Measurements from ENCODE around the gene ENTREP1. TPM values are rescaled to one million over a fixed set of nuclear protein-coding genes. Genes with fewer than 3 reads are reported as not detected.

The ENTREP1 gene
- total RNA-seq, 4 donors from 2014 or later = 2.2 to 23.2 (median 9.0) TPM

GRCh38 chr9:69357821-69358220 is 32.8 kb downstream of the ENTREP1 start:
- Histone ChIP-seq H3K9me3 (no peaks in the 10 kb centered on the region), H3K36me3 (no peaks in the 10 kb centered on the region), H3K4me1 (no peaks in the 10 kb centered on the region), H3K27ac (peak overlapping the region in 1 of 4 donors; percentile 25), H3K4me3 (no peak overlapping the region), H3K27me3 (no peaks in the 10 kb centered on the region)
- 70% methylated on average over 4 of the region's 4 CpGs for WGBS, 2 donors (ENCODE audit: low coverage in 1 of 2)
- intact Hi-C loops (cut with DNase I; ENCODE audit: low total_unique reads) (no loop called here), in situ Hi-C loops (cut with MboI; ENCODE audit: low pct_ligation_motif_present in 1 of 4, low pct_unique_long_range_greater_than_20kb in 1 of 4, low sequenced_read_pairs in 3 of 4) (no loop called here)
- no peak for TF ChIP-seq POLR2A (IDR thresholded peaks at IDR 0.05)
- no peak for TF ChIP-seq POLR2AphosphoS5 (IDR thresholded peaks at IDR 0.05)
- no peak for TF ChIP-seq EP300 (IDR thresholded peaks at IDR 0.05; ENCODE audit: low read depth)
- no peak for TF ChIP-seq CTCF (IDR thresholded peaks at IDR 0.05)
- DNase-seq = no peak

- Histone ChIP-seq H3K27me3 (no peaks in the 10 kb centered on the region), H3K36me3 (no peaks in the 10 kb centered on the region), H3K4me3 (no peak overlapping the region), H3K4me1 (no peaks in the 10 kb centered on the region), H3K9me3 (no peaks in the 10 kb centered on the region), H3K27ac (no peak overlapping the region)
- in situ Hi-C loops (cut with MboI; ENCODE audit: low pct_ligation_motif_present in 1 of 4, low pct_unique_long_range_greater_than_20kb in 1 of 4, low sequenced_read_pairs in 3 of 4) = no loop called here
- intact Hi-C loops (cut with DNase I; ENCODE audit: low total_unique reads) = no loop called here
- 11 to 13% methylated on average over 1 of the region's 1 CpG for WGBS, 2 donors (ENCODE audit: low coverage in 1 of 2)
- DNase-seq = no peak
- TF ChIP-seq EP300 (IDR thresholded peaks at IDR 0.05; ENCODE audit: low read depth) = no peak
- TF ChIP-seq CTCF (IDR thresholded peaks at IDR 0.05) = no peak
- TF ChIP-seq POLR2A (IDR thresholded peaks at IDR 0.05) = no peak
- TF ChIP-seq POLR2AphosphoS5 (IDR thresholded peaks at IDR 0.05) = no peak
Observed at GRCh38 chr9:69363191-69363590, 38.2 kb downstream of the ENTREP1 start.

DNA sequence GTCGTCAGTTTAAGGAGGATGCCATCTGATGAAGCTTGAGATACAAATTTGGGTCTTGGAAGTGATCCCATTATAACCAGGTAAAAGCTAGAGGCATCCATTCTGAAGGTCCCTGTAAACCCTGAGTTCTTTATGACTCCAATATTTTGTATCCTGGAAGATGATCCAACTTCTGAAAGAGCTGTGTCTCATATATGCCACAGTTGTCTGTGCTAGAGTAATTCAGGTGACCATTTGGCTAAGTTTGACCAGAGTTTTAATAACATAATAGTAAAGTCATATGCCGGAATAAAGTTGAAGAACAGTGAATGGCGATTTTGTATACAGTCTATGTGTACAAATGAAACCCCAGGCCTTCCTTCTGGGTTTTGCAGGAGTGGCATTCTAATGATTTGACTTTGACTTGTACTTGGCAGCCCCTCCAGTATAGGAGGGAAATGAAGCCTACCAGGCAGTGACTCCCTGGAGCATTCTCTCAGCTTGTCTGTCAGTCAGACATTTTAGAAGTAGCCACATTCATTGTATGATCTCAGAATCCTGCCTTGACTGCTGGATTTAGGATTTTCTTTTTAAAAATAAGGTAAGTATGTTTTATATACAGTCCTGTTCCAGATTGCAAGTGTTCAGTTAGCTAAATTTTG is 39.6 kb downstream of the ENTREP1 start:
- no peaks in the 10 kb centered on the region for H3K27me3 ChIP-seq
- H3K36me3 ChIP-seq = no peaks in the 10 kb centered on the region
- DNase-seq = no peak
- no peaks in the 10 kb centered on the region for H3K4me1 ChIP-seq
- H3K9me3 ChIP-seq = no peaks in the 10 kb centered on the region
- in situ Hi-C loops (cut with MboI; ENCODE audit: low pct_ligation_motif_present in 1 of 4, low pct_unique_long_range_greater_than_20kb in 1 of 4, low sequenced_read_pairs in 3 of 4) = no loop called here
- intact Hi-C loops (cut with DNase I; ENCODE audit: low total_unique reads) = no loop called here
- no peak overlapping the region for H3K4me3 ChIP-seq
- TF ChIP-seq POLR2AphosphoS5 (IDR thresholded peaks at IDR 0.05) = no peak
- TF ChIP-seq EP300 (IDR thresholded peaks at IDR 0.05; ENCODE audit: low read depth) = no peak
- no peak for TF ChIP-seq CTCF (IDR thresholded peaks at IDR 0.05)
- no peak for TF ChIP-seq POLR2A (IDR thresholded peaks at IDR 0.05)
- 79 to 81% methylated on average over 3 of the region's 3 CpGs for WGBS, 2 donors (ENCODE audit: low coverage in 1 of 2)
- no peak overlapping the region for H3K27ac ChIP-seq

DNA sequence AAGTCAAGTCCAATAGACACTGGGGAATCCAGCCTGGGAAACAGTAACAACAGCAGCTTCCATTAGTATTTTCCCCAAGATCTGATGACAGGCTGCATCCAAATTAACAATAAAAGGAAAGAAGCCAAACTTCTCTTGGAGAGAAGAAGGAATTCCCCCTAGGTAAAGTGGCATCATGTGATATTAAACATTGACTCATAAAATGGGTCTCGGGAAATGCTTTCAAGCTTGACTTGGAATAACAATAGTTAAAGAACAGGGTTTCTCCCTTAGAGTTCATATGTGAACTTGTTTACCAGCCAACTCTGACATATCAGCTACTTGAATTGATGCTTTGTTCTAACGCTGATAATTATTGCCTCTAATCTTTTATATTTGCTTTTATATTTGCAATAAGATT is 45.4 kb downstream of the ENTREP1 start:
- no peaks in the 10 kb centered on the region for H3K9me3 ChIP-seq
- H3K4me1 ChIP-seq = no peaks in the 10 kb centered on the region
- no peaks in the 10 kb centered on the region for H3K36me3 ChIP-seq
- no peaks in the 10 kb centered on the region for H3K27me3 ChIP-seq
- TF ChIP-seq EP300 (IDR thresholded peaks at IDR 0.05; ENCODE audit: low read depth) = no peak
- no peak for TF ChIP-seq POLR2A (IDR thresholded peaks at IDR 0.05)
- no peak for TF ChIP-seq CTCF (IDR thresholded peaks at IDR 0.05)
- TF ChIP-seq POLR2AphosphoS5 (IDR thresholded peaks at IDR 0.05) = no peak
- intact Hi-C loops (cut with DNase I; ENCODE audit: low total_unique reads) (no loop called here), in situ Hi-C loops (cut with MboI; ENCODE audit: low pct_ligation_motif_present in 1 of 4, low pct_unique_long_range_greater_than_20kb in 1 of 4, low sequenced_read_pairs in 3 of 4) (no loop called here)
- H3K4me3 ChIP-seq = no peak overlapping the region
- 62 to 80% methylated on average over 1 to 2 of the region's 2 CpGs for WGBS, 2 donors (ENCODE audit: low coverage in 1 of 2)
- no peak overlapping the region for H3K27ac ChIP-seq
- DNase-seq = no peak
